Measurements from ENCODE around the gene PARL. TPM values are rescaled to one million over a fixed set of nuclear protein-coding genes. Genes with fewer than 3 reads are reported as not detected.

PARL gene
- total RNA-seq, 6 experiments from 2014 or later, result 64.7 to 82.5 (median 81.4) TPM

GRCh38 chr3:183875411-183875810, 9.3 kb downstream of the PARL start:
- Mint-ChIP-seq H3K4me3 (no peak overlapping the region), H3K9me3 (no peaks in the 10 kb centered on the region), H3K27me3 (ENCODE audit: insufficient read depth) (no peaks in the 10 kb centered on the region), H3K4me1 (ENCODE audit: low read depth) (no peaks in the 10 kb centered on the region), H3K36me3 (ENCODE audit: low read depth) (0 out of 2 replicates have a peak, but pooled peaks cover 11% of the 10 kb centered on the region), H3K27ac (no peak overlapping the region)
- no peak for TF ChIP-seq CTCF (IDR thresholded peaks at IDR 0.05)
- no peak for DNase-seq

GRCh38 chr3:183873914-183874313, 10.8 kb downstream of the PARL start:
- Mint-ChIP-seq H3K4me1 (ENCODE audit: low read depth) (no peaks in the 10 kb centered on the region), H3K36me3 (ENCODE audit: low read depth) (0 out of 2 replicates have a peak, but pooled peaks cover 11% of the 10 kb centered on the region), H3K27me3 (ENCODE audit: insufficient read depth) (no peaks in the 10 kb centered on the region), H3K9me3 (no peaks in the 10 kb centered on the region), H3K4me3 (no peak overlapping the region), H3K27ac (no peak overlapping the region)
- DNase-seq, result no peak
- no peak for TF ChIP-seq CTCF (IDR thresholded peaks at IDR 0.05)

GRCh38 chr3:183871541-183871940, 13.1 kb downstream of the PARL start:
- Mint-ChIP-seq H3K27me3 (ENCODE audit: insufficient read depth) (no peaks in the 10 kb centered on the region), H3K27ac (no peak overlapping the region), H3K4me3 (no peak overlapping the region), H3K4me1 (ENCODE audit: low read depth) (no peaks in the 10 kb centered on the region), H3K9me3 (no peaks in the 10 kb centered on the region), H3K36me3 (ENCODE audit: low read depth) (0 out of 2 replicates have a peak, but pooled peaks cover 1% of the 10 kb centered on the region)
- DNase-seq, result no peak
- no peak for TF ChIP-seq CTCF (IDR thresholded peaks at IDR 0.05)

GRCh38 chr3:183870563-183870962, 14.1 kb downstream of the PARL start:
- Mint-ChIP-seq H3K9me3 (no peaks in the 10 kb centered on the region), H3K4me3 (no peak overlapping the region), H3K27ac (no peak overlapping the region), H3K4me1 (ENCODE audit: low read depth) (no peaks in the 10 kb centered on the region), H3K36me3 (ENCODE audit: low read depth) (peaks cover 4% of the 10 kb centered on the region), H3K27me3 (ENCODE audit: insufficient read depth) (no peaks in the 10 kb centered on the region)
- no peak for DNase-seq
- TF ChIP-seq CTCF (IDR thresholded peaks at IDR 0.05), result no peak

- Mint-ChIP-seq H3K4me3 (no peak overlapping the region), H3K36me3 (ENCODE audit: low read depth) (peaks cover 9% of the 10 kb centered on the region), H3K27ac (no peak overlapping the region), H3K9me3 (no peaks in the 10 kb centered on the region), H3K4me1 (ENCODE audit: low read depth) (no peaks in the 10 kb centered on the region), H3K27me3 (ENCODE audit: insufficient read depth) (no peaks in the 10 kb centered on the region)
- DNase-seq, result no peak
- TF ChIP-seq CTCF (IDR thresholded peaks at IDR 0.05), result no peak
Observed at GRCh38 chr3:183868796-183869195, 15.9 kb downstream of the PARL start.

GRCh38 chr3:183862610-183863009, 22.1 kb downstream of the PARL start:
- no peak for TF ChIP-seq CTCF (IDR thresholded peaks at IDR 0.05)
- no peak overlapping the region for H3K27ac Mint-ChIP-seq
- peaks cover 11% of the 10 kb centered on the region for H3K4me1 Mint-ChIP-seq (ENCODE audit: low read depth)
- H3K4me3 Mint-ChIP-seq, result no peak overlapping the region
- no peaks in the 10 kb centered on the region; the same call in 1 of the 2 replicates for H3K27me3 Mint-ChIP-seq (ENCODE audit: insufficient read depth)
- H3K36me3 Mint-ChIP-seq (ENCODE audit: low read depth), result peaks cover 35% of the 10 kb centered on the region
- no peak for DNase-seq
- no peaks in the 10 kb centered on the region for H3K9me3 Mint-ChIP-seq
